22Rv1 (cell line): ENCODE data around the gene SLC35E1.

ENCODE experiments used
- H3K27ac ChIP-seq: fragments of 450-650 bp; 2 replicates; pipeline ENCODE4 v1.5.1; 2017
- CTCF ChIP-seq: fragments of 450-650 bp; IDR thresholded peaks from 2 replicates; pipeline ENCODE4 v1.5.1; 2017; ENCODE audit warnings: mild to moderate bottlenecking
- ZFX ChIP-seq: fragments of 450-650 bp; IDR thresholded peaks from 2 replicates; pipeline ENCODE4 v1.6.1; 2017; ENCODE audit warnings: antibody characterized with exemption, borderline replicate concordance

Gene SLC35E1

GRCh38 chr19:16605553-16605994 lies 33.4 kb upstream of the SLC35E1 start:
- no peak overlapping the region for H3K27ac ChIP-seq
- no peak for TF ChIP-seq ZFX
- no peak for TF ChIP-seq CTCF

- TF ChIP-seq ZFX: no peak
- no peak for TF ChIP-seq CTCF
These were observed 32.9 kb upstream of the SLC35E1 start for GRCh38 chr19:16605115-16605514.

DNA sequence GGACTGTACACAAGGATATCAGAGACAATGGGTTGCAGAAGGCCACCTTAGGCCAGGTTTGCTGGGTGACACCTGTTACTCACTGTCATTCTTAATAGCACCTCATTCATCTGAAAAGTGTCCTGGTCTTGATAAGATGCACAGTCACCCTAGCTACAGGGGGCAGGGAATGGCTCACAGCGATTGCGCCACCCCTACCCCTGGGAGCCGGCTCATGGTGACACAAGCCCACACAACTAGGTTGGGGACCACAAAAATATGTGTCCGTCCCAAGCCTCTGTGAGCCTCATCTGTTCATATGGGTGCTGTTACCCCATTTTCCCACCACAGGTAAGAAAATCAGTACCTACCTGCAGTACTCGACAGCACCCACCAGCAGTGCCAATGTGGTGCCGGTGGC lies 32.4 kb upstream of the SLC35E1 start:
- no peak overlapping the region for H3K27ac ChIP-seq
- TF ChIP-seq ZFX: no peak
- no peak for TF ChIP-seq CTCF

More at GRCh38 chr19:16605115-16605514, 32.9 kb upstream of the SLC35E1 start:
- H3K27ac ChIP-seq: no peak overlapping the region

DNA sequence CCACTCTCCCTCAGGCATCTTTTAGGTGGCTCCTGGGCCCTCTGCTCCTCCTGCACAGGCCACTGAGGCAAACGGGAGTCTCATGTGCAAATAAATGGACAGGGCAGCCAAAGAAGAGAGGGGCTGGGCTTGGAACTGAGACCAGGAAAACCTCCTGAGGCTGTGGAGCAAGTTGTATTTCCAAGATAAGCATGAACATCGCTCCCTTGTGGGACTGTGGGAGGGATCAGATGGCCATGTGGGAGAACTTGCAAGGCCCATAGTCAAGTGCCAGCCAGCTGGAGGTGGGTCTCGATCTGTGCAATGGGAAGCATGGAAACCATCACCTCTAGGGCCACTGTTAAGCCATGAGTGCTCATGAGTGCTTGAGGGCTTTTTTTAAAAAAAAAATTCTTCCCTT lies 30.9 kb upstream of the SLC35E1 start:
- TF ChIP-seq ZFX (no peak), CTCF (no peak)
- H3K27ac ChIP-seq: no peak overlapping the region

DNA sequence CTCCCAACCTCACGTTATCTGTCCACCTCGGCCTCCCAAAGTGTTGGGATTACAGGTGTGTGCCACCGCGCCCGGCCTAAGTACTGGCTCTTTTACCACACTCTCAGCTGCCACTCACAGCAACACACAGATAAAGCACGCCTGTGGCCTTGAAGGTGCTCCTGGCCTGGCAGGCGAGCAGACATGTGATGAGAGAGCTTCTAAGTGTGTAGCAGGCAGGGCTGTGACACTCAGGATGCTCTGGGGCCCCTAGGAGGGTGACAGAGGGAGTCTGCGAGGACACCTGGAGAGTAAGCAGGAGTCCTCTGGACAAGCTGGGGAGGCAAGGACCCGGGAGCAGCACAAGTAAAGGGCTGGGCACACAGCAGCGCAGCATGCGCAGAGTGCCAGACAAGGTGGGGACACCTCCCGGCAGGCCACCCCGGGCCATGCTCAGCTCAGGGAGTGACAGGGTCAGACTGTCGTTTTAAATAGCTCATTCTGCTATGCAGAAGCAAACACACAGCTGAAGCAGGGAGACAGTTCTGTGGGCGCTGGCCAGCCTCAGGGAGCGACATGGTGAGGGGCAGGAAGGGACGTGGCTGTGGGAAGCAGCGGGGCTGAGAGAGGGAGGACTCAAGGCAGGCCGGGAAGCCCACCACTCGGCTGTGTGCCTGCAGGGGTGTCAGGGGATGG lies 29.3 kb upstream of the SLC35E1 start:
- TF ChIP-seq CTCF (no peak), ZFX (no peak)
- no peak overlapping the region for H3K27ac ChIP-seq

DNA sequence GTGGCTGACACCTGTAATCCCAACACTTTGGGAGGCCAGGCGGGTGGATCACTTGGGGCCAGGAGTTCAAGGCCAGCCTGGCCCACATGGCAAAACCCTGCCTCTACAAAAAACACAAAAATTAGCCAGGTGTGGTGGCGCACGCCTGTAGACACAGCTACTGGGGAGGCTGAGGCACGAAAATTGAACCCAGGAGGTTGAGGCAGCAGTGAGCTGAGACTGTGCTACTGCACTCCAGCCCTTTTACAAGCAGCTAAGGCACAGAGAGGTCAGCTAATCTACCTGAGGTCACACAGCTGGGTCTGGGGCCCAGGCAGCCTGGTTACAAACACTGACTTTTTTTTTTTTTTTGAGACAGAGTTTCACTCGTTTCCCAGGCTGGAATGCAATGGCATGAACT lies 28.6 kb upstream of the SLC35E1 start:
- no peak overlapping the region for H3K27ac ChIP-seq
- no peak for TF ChIP-seq ZFX
- TF ChIP-seq CTCF: no peak

DNA sequence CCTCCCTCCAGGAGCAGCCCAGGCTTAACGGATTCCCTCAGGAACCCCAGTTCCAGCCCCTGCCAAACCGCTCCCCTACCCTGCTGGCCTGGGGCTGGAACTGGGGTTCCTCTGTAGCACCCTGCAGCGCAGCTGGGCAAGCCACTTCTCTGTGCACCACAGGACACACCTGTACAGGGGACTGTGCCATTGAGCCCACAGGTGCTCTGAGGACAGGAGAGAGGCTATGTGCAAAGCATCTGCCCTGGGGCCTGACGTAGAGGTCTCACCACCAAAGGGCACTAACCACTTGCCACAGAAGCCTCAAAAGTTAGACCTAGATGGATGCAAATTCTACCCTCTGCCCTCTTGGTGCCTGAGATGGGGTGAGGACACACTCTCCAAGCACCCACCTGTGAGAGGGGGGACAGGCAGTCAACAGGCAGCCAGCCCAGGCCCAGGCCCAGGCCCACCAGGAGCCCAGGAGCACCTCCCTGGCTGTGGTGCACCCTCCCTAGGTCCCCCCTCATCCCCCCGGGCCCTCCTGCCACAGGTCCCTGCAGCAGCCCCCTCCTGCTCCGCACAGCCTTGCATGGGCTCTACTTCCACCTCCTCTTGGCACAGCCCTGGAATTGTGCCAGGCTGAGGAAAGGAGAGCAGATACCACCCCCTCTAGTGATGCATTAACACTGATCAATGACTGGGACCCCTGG lies 27.6 kb upstream of the SLC35E1 start:
- H3K27ac ChIP-seq: no peak overlapping the region
- TF ChIP-seq CTCF: no peak
- TF ChIP-seq ZFX: no peak
